Prostate gland (tissue), 2 donors: ENCODE data around the gene SHISA8. TPM values are rescaled to one million over a fixed set of nuclear protein-coding genes. Genes with fewer than 3 reads are reported as not detected.
"Not testable (repeated sequence)": the region's sequence is repeated elsewhere in the genome, so short reads cannot be mapped to it uniquely, and the experiment has no call there.

Source experiments
- DNase-seq: peaks from one replicate; pipeline ENCODE4 v3.0.0-alpha.2; 2019; ENCODE audit warnings: low spot score
- H3K27ac ChIP-seq, 2 donors: fragments of 200-600 bp; sonication (generic); 2 replicates each; pipeline ENCODE4 v1.5.1; 2017 to 2019
- H3K27me3 ChIP-seq: fragments of 200-600 bp; sonication (generic); replicated peaks from 2 replicates; pipeline ENCODE4 v1.5.1; 2019; ENCODE audit not compliant: insufficient read depth
- H3K36me3 ChIP-seq, 2 donors: fragments of 200-600 bp; sonication (generic); 1 replicate in 1 of 2; 2 replicates in 1 of 2; pipeline versions ENCODE4 v1.5.1 to v1.8.1; 2017 to 2019
- H3K4me1 ChIP-seq: fragments of 200-600 bp; sonication (generic); replicated peaks from 2 replicates; pipeline ENCODE4 v1.5.1; 2019
- H3K4me3 ChIP-seq, 2 donors: fragments of 200-600 bp; sonication (generic); 2 replicates each; pipeline ENCODE4 v1.5.1; 2017 to 2019
- H3K9me3 ChIP-seq: fragments of 200-600 bp; sonication (generic); 2 replicates; pipeline ENCODE4 v1.5.1; 2017
- POLR2A ChIP-seq: fragments of 450-650 bp; IDR thresholded peaks from one replicate; pipeline ENCODE4 v1.6.1; 2016; ENCODE audit warnings: antibody characterized with exemption, mild to moderate bottlenecking
- POLR2AphosphoS5 ChIP-seq: sonication (generic); formaldehyde crosslinking; IDR thresholded peaks from one replicate; pipeline ENCODE4 v1.6.1; 2017; ENCODE audit warnings: antibody characterized with exemption
- WGBS: methylation state at CpG from one replicate; pipeline ENCODE4 v1.1.5; 2018; 5-methylcytosine and 5-hydroxymethylcytosine counted together
- intact Hi-C: fragments of 100-400 bp; cut with DNase I; formaldehyde crosslinking; loops from one replicate; pipeline ENCODE4 v1.14.2; 2022
- total RNA-seq, 2 donors: library from RNA; depleted of rRNA; stranded (reverse); fragments of >200 nt; gene quantifications; one replicate each; pipeline ENCODE4 v1.1.0, GENCODE V29; 2016
- TF ChIP-seq, protein P1 (sequence below), 4 experiments: fragments of 200-600 bp in 2 of 4; fragments of 450-650 bp in 2 of 4; sonication (generic) in 2 of 4; IDR thresholded peaks; 1 replicate in 3 of 4; 2 replicates in 1 of 4; pipeline ENCODE4 v1.5.1; 2016 to 2019; ENCODE audit warnings: antibody characterized with exemption in 4 of 4, mild to moderate bottlenecking in 2 of 4, moderate library complexity in 2 of 4

The SHISA8 gene
- total RNA-seq, 2 donors from 2014 or later = not detected

DNA sequence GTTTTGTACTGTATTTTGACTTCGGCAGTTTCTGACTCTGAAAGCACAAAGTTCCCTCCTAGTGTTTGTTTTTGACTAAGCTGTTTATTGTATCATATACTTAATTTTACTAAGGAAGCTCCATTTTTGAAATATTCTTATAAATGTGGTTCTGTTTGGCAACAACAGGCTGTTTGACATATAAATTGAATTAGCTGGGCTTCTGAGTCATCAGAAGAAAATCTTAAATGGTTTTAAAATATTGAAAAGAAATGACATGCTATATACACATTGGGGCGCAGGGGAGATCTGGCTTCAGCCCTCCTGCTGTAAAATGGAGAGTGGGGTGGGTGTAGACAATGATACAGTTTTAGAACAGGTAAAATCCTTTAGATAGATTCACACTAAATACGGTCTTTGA lies 38.6 kb downstream of the SHISA8 start:
- Histone ChIP-seq H3K4me1 (no peaks in the 10 kb centered on the region), H3K4me3 (no peak overlapping the region), H3K9me3 (no peaks in the 10 kb centered on the region), H3K27ac (no peak overlapping the region), H3K27me3 (no peaks in the 10 kb centered on the region), H3K36me3 (peaks cover 0 to 6% of the 10 kb centered on the region in 2 donors)
- 83% methylated on average over 3 of the region's 3 CpGs for WGBS
- DNase-seq = no peak
- intact Hi-C loops = no loop called here
- TF ChIP-seq POLR2AphosphoS5 (no peak), POLR2A (no peak)
- TF ChIP-seq, protein P1, sequence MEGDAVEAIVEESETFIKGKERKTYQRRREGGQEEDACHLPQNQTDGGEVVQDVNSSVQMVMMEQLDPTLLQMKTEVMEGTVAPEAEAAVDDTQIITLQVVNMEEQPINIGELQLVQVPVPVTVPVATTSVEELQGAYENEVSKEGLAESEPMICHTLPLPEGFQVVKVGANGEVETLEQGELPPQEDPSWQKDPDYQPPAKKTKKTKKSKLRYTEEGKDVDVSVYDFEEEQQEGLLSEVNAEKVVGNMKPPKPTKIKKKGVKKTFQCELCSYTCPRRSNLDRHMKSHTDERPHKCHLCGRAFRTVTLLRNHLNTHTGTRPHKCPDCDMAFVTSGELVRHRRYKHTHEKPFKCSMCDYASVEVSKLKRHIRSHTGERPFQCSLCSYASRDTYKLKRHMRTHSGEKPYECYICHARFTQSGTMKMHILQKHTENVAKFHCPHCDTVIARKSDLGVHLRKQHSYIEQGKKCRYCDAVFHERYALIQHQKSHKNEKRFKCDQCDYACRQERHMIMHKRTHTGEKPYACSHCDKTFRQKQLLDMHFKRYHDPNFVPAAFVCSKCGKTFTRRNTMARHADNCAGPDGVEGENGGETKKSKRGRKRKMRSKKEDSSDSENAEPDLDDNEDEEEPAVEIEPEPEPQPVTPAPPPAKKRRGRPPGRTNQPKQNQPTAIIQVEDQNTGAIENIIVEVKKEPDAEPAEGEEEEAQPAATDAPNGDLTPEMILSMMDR (IDR thresholded peaks at IDR 0.05) = no peak

DNA sequence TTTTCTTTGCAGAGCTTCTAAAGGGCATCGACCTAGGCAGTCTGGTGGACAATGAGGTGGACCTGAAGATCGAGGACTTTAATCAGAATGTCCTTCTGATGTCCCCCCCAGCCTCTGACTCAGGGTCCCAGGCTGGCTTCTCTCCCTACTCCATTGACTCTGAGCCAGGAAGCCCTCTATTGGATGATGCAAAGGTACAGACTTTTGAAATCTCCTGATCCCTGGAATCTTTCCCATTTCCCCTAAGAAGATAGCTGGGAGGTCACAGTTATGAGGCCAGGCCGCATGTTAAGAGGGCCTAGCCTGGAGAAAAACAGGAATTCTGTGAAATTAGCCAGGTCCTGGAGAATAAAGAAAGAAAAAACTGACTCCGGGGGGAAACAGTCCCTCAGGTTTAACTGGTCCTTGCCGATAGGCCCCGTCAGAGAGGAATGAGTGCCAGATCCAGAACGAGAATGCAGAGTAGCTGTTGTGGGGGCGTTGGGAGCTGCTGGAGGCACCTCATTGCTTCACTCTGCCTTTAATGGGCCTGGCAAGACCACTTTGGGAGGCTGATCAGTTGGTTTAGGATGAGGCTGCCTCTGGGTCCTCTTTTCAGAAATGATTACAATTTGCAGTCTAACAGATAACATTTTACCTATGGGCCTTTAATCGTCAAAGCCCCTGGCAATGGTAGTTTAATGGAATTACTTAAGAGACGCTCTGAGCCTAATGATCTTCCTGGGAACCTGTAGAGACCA lies 39.2 kb downstream of the SHISA8 start:
- 79% methylated on average over 10 of the region's 10 CpGs for WGBS
- no peak overlapping the region for H3K4me3 ChIP-seq
- no peak overlapping the region for H3K27ac ChIP-seq
- intact Hi-C loops = no loop called here
- TF ChIP-seq, protein P1 (IDR thresholded peaks at IDR 0.05) = no peak
- TF ChIP-seq POLR2AphosphoS5 (no peak), POLR2A (no peak)
- peaks cover 0 to under 1% of the 10 kb centered on the region in 2 donors for H3K36me3 ChIP-seq
- H3K9me3 ChIP-seq = no peaks in the 10 kb centered on the region
- DNase-seq = no peak
- no peaks in the 10 kb centered on the region for H3K27me3 ChIP-seq
- no peaks in the 10 kb centered on the region for H3K4me1 ChIP-seq

DNA sequence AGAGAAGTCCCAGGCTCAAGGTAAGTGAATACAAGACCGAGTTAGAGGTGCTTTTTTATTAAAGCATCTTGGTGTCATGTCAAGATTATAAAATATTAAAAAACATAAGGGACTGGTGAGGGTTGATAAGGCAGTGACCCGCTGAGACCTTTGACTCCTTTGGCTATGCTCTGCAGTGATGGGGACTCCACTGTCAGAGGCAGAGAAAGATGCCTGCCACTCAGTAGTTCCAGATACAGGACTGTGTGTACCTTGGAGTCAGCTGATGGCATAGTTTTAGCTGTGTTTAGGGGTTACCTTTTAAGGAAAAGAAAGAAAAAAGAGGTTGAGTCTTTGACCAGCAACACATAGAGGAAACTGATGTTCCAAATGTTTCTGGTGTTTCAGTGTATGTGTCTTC lies 40.8 kb downstream of the SHISA8 start:
- no peaks in the 10 kb centered on the region for H3K36me3 ChIP-seq
- intact Hi-C loops = no loop called here
- no peaks in the 10 kb centered on the region for H3K4me1 ChIP-seq
- H3K27me3 ChIP-seq = no peaks in the 10 kb centered on the region
- TF ChIP-seq, protein P1 (IDR thresholded peaks at IDR 0.05) = no peak
- TF ChIP-seq POLR2AphosphoS5 (no peak), POLR2A (no peak)
- 93% methylated on average over 2 of the region's 2 CpGs for whole genome bisulfite sequencing
- DNase-seq = no peak
- no peaks in the 10 kb centered on the region for H3K9me3 ChIP-seq
- H3K27ac ChIP-seq = no peak overlapping the region
- H3K4me3 ChIP-seq = no peak overlapping the region

DNA sequence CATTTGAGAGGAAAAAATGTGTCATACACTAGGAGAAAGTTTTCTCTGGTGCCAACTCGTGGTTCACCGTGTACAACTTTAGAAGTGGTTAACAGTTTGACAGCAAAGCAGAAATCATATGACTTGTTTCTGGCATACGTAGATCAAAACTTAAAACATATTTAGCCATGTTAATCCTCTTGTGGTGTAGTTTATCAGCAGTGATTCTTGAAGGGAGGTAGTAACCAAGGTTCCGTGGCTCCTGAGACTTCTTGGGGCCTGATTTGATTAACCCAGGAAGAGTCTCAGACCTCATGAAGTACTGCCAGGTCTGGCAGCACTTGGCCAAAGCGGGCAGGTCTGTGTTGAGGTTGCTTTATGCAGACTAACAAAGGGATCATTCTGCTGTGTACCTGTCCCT lies 41.5 kb downstream of the SHISA8 start:
- H3K36me3 ChIP-seq = no peaks in the 10 kb centered on the region
- H3K4me3 ChIP-seq = no peak overlapping the region
- H3K27ac ChIP-seq = no peak overlapping the region
- no peaks in the 10 kb centered on the region for H3K4me1 ChIP-seq
- whole genome bisulfite sequencing = 69% methylated on average over 5 of the region's 5 CpGs
- no peak for DNase-seq
- TF ChIP-seq, protein P1 (IDR thresholded peaks at IDR 0.05) = no peak
- no peak for TF ChIP-seq POLR2AphosphoS5
- no peak for TF ChIP-seq POLR2A
- no peaks in the 10 kb centered on the region for H3K27me3 ChIP-seq
- H3K9me3 ChIP-seq = no peaks in the 10 kb centered on the region
- intact Hi-C loops = no loop called here

DNA sequence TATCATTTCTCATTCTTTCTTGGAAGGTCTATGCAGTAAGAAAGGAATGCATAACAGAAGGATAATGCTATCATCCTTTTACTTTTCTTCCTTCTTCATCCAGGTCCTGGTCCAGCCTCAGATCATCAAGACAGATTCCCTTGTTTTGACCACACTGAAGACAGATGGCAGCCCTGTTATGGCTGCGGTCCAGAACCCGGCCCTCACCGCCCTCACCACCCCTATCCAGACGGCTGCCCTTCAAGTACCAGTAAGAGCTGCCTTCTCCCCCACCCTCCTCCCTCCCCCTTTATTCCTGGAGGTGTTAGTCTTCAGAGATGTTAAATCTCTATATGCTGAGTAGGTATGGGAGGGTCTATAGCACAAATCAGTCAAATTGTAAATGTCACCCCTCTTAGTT lies 44.1 kb downstream of the SHISA8 start:
- Histone ChIP-seq H3K4me3 (no peak overlapping the region), H3K9me3 (no peaks in the 10 kb centered on the region), H3K4me1 (no peaks in the 10 kb centered on the region), H3K36me3 (peaks cover 4 to 12% of the 10 kb centered on the region in 2 donors), H3K27ac (no peak overlapping the region), H3K27me3 (no peaks in the 10 kb centered on the region)
- intact Hi-C loops = no loop called here
- no peak for TF ChIP-seq POLR2A
- TF ChIP-seq, protein P1 (IDR thresholded peaks at IDR 0.05) = no peak
- DNase-seq = no peak
- 76% methylated on average over 4 of the region's 4 CpGs for whole genome bisulfite sequencing

DNA sequence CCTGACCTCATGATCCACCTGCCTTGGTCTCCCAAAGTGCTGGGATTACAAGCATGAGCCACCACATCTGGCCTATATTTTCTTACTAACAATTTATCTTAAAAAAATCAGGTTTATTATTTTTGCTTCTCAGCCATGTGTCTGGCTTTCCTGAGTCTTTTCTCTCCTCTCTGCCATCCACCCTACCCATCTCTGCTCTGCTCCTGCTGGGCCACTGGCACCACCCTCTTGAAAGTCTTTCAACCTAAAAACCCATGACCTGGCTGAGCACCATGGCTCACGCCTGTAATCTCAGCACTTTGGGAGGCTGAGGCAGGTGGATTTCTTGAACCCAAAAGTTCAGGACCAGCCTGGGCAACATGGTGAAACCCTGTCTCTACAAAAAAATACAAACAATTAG lies 44.8 kb downstream of the SHISA8 start:
- H3K9me3 ChIP-seq, H3K4me1 ChIP-seq, H3K27me3 ChIP-seq, intact Hi-C loops, H3K4me3 ChIP-seq, H3K27ac ChIP-seq, DNase-seq: not testable (repeated sequence)
- 96% methylated on average over 1 of the region's 1 CpG for WGBS
- peaks cover 4 to 12% of the 10 kb centered on the region in 2 donors for H3K36me3 ChIP-seq
